Natural killer cell (primary cell): ENCODE data around the gene CADM4. TPM values are rescaled to one million over a fixed set of nuclear protein-coding genes. Genes with fewer than 3 reads are reported as not detected.
A peak's percentile ranks its signal among the peaks of the same experiment; 100 is the strongest.

Experiments
- ATAC-seq, 3 donors: fragments of 150-1000 bp in 2 of 3; fragments of 200-7000 bp in 1 of 3; cut with Tn5 transposase; 1 replicate in 1 of 3; 2 replicates in 2 of 3; pipeline ENCODE4 v1.10.0; 2021; ENCODE audit warnings: mild to moderate bottlenecking in 2 of 3, moderate library complexity in 2 of 3
- DNase-seq, 2 donors: peaks; one replicate each; pipeline versions ENCODE4 v3.0.0 to v3.0.0-alpha.2; 2013 to 2021; ENCODE audit warnings: mixed read lengths in 1 of 2
- H3K27ac ChIP-seq: one replicate; pipeline ENCODE4 v1.5.1; 2013; ENCODE audit warnings: mild to moderate bottlenecking, low read length
- H3K27me3 ChIP-seq: one replicate; pipeline ENCODE4 v1.6.1; 2013; ENCODE audit warnings: low read length; ENCODE audit not compliant: control insufficient read depth, insufficient read depth
- H3K36me3 ChIP-seq: one replicate; pipeline ENCODE4 v1.6.1; 2013; ENCODE audit warnings: low read length; ENCODE audit not compliant: control insufficient read depth, insufficient read depth
- H3K4me1 ChIP-seq: one replicate; pipeline ENCODE4 v1.6.1; 2013; ENCODE audit warnings: low read length; ENCODE audit not compliant: control insufficient read depth, insufficient read depth
- H3K4me3 ChIP-seq: one replicate; pipeline ENCODE4 v1.5.1; 2013; ENCODE audit warnings: low read length
- H3K9me3 ChIP-seq: one replicate; pipeline ENCODE4 v1.6.1; 2013; ENCODE audit warnings: low read length; ENCODE audit not compliant: control insufficient read depth, insufficient read depth
- H3K27ac Mint-ChIP-seq, 2 donors: one replicate each; pipeline ENCODE4 v1.8.0; 2022; ENCODE audit warnings: mild to moderate bottlenecking in 2 of 2, mixed read lengths in 2 of 2, moderate library complexity in 1 of 2
- H3K27me3 Mint-ChIP-seq, 2 donors: one replicate each; pipeline ENCODE4 v1.8.0; 2022; ENCODE audit warnings: low read depth in 2 of 2, mixed read lengths in 2 of 2
- H3K36me3 Mint-ChIP-seq: one replicate; pipeline ENCODE4 v1.8.0; 2022; ENCODE audit warnings: mixed read lengths
- H3K4me1 Mint-ChIP-seq, 2 donors: one replicate each; pipeline ENCODE4 v1.8.0; 2022; ENCODE audit warnings: mixed read lengths in 2 of 2
- H3K4me3 Mint-ChIP-seq: one replicate; pipeline ENCODE4 v1.8.0; 2022; ENCODE audit warnings: mild to moderate bottlenecking, moderate library complexity, mixed read lengths
- H3K9me3 Mint-ChIP-seq, 2 donors: one replicate each; pipeline ENCODE4 v1.8.0; 2022; ENCODE audit warnings: mixed read lengths in 2 of 2
- WGBS: methylation state at CpG from one replicate; pipeline ENCODE4 v1.1.7; 2013; ENCODE audit warnings: missing lambda C conversion rate; ENCODE audit not compliant: insufficient coverage; 5-methylcytosine and 5-hydroxymethylcytosine counted together
- intact Hi-C: fragments of 100-400 bp; cut with micrococcal nuclease; formaldehyde crosslinking; loops from one replicate; pipeline ENCODE4 v1.14.2; 2022
- total RNA-seq, 4 donors: library from RNA; stranded (reverse); fragments of 120-200 nt in 1 of 4; gene quantifications; one replicate each; pipeline versions ENCODE4 v1.2.3 to v1.2.4, GENCODE V29; 2013 to 2022
- TF ChIP-seq, protein P1 (sequence below): fragments of 200-600 bp; IDR thresholded peaks from one replicate; pipeline ENCODE4 v1.8.0; 2022; ENCODE audit warnings: antibody characterized with exemption

The CADM4 gene
- total RNA-seq, 3 donors from 2014 or later (not counting 1 experiment from before 2014, with no cell fraction given), result 0.19 to 0.38 TPM; not detected in 1

DNA sequence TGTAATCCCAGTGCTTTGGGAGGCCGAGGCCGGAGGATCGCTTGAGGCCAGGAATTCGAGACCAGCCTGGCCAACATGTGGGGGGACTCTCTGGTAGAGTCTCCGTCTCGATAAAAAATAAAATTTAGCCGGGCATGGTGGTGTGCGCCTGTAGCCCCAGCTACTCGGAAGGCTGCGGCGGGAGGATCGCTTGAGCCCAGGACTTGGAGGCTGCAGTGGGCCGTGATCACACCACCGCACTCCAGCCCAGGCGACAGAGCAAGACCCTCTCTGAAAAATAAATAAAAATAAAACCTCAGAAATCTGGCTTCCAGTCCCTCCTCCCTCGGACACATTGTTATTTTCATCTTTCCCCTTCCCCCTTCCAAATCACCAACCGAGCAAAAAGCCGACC lies 44.0 kb downstream of the CADM4 start:
- peak overlapping the region; percentile 97 for H3K4me3 Mint-ChIP-seq
- peak overlapping the region; percentile 98 to 100 for H3K27ac Mint-ChIP-seq
- intact Hi-C loops, result loop anchor here (5.0 kb wide), 1 partner anchor 148 kb away; no protein-coding TSS in a partner anchor
- H3K36me3 Mint-ChIP-seq, result no peaks in the 10 kb centered on the region
- WGBS, result 3% methylated on average over 18 of the region's 18 CpGs
- TF ChIP-seq, protein P1, sequence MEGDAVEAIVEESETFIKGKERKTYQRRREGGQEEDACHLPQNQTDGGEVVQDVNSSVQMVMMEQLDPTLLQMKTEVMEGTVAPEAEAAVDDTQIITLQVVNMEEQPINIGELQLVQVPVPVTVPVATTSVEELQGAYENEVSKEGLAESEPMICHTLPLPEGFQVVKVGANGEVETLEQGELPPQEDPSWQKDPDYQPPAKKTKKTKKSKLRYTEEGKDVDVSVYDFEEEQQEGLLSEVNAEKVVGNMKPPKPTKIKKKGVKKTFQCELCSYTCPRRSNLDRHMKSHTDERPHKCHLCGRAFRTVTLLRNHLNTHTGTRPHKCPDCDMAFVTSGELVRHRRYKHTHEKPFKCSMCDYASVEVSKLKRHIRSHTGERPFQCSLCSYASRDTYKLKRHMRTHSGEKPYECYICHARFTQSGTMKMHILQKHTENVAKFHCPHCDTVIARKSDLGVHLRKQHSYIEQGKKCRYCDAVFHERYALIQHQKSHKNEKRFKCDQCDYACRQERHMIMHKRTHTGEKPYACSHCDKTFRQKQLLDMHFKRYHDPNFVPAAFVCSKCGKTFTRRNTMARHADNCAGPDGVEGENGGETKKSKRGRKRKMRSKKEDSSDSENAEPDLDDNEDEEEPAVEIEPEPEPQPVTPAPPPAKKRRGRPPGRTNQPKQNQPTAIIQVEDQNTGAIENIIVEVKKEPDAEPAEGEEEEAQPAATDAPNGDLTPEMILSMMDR, result no peak
- H3K9me3 ChIP-seq, result no peaks in the 10 kb centered on the region
- H3K4me3 ChIP-seq, result peak overlapping the region; percentile 64
- peaks cover 35% of the 10 kb centered on the region for H3K4me1 ChIP-seq
- H3K9me3 Mint-ChIP-seq, result no peaks in the 10 kb centered on the region
- no peaks in the 10 kb centered on the region for H3K27me3 ChIP-seq
- H3K4me1 Mint-ChIP-seq, result peaks cover 44 to 53% of the 10 kb centered on the region in 2 donors
- no peaks in the 10 kb centered on the region for H3K27me3 Mint-ChIP-seq
- DNase-seq (no peak), ATAC-seq (peak in 2 of 3 donors; percentile 2 to 10)
- peaks cover 25% of the 10 kb centered on the region for H3K36me3 ChIP-seq
- peak overlapping the region; percentile 89 for H3K27ac ChIP-seq

GRCh38 chr19:43594710-43595604 lies 44.7 kb downstream of the CADM4 start:
- peak overlapping the region; percentile 64 for H3K4me3 ChIP-seq
- intact Hi-C loops, result loop anchor here (1.0 to 5.0 kb wide), 3 partner anchors 40 to 148 kb away; no protein-coding TSS in a partner anchor
- H3K27ac Mint-ChIP-seq, result peak overlapping the region; percentile 98 to 100
- H3K27me3 Mint-ChIP-seq, result no peaks in the 10 kb centered on the region
- H3K27ac ChIP-seq, result peak overlapping the region; percentile 89
- H3K36me3 Mint-ChIP-seq, result no peaks in the 10 kb centered on the region
- H3K4me1 ChIP-seq, result peaks cover 35% of the 10 kb centered on the region
- ATAC-seq, result peak; percentile 60 to 75 (median 64)
- peak overlapping the region; percentile 97 for H3K4me3 Mint-ChIP-seq
- H3K36me3 ChIP-seq, result peaks cover 22% of the 10 kb centered on the region
- no peaks in the 10 kb centered on the region for H3K9me3 ChIP-seq
- peaks cover 44 to 54% of the 10 kb centered on the region in 2 donors for H3K4me1 Mint-ChIP-seq
- H3K27me3 ChIP-seq, result no peaks in the 10 kb centered on the region
- 1% methylated on average over 64 of the region's 64 CpGs for WGBS
- peak; percentile 71 to 91 for DNase-seq
- TF ChIP-seq, protein P1, result peak; percentile 96
- H3K9me3 Mint-ChIP-seq, result no peaks in the 10 kb centered on the region

DNA sequence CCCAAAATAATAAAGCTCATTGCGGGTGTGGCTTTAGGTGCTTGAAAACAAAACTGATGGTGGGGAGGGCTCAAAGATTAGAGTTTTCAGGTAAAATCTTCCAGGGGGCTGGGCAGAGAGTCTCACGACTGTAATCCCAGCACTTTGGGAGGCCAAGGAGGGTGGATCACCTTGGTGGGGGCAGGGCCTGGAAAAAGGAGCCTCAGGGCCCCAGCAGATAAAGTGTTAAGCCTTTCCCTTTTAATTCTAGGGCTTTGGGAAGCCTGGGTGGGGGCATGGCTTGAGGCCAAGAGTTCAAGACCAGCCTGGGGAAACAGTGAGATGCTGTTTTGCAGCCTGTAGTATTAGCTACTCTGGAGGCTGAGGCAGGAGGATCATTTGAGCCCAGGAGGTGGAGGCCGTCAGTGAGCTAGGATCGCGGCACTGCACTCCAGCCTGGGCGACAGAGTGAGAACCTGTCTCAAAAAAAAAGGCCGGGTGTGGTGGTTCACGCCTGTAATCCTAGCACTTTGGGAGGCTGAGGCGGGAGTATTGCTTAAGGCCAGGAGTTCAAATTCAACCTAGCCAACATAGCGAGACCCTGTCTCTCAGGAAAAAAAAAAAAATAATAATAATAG lies 45.5 kb downstream of the CADM4 start:
- no peaks in the 10 kb centered on the region for H3K9me3 Mint-ChIP-seq
- no peaks in the 10 kb centered on the region for H3K36me3 Mint-ChIP-seq
- DNase-seq, result no peak
- ATAC-seq, result no peak
- intact Hi-C loops, result loop anchor here (1.0 kb wide), 2 partner anchors 39 to 60 kb away; no protein-coding TSS in a partner anchor
- no peaks in the 10 kb centered on the region for H3K27me3 ChIP-seq
- H3K27ac Mint-ChIP-seq, result peak overlapping the region; percentile 98 to 100
- no peaks in the 10 kb centered on the region for H3K27me3 Mint-ChIP-seq
- no peaks in the 10 kb centered on the region for H3K9me3 ChIP-seq
- TF ChIP-seq, protein P1, result no peak
- H3K4me1 Mint-ChIP-seq, result peaks cover 44 to 62% of the 10 kb centered on the region in 2 donors
- peak overlapping the region; percentile 64 for H3K4me3 ChIP-seq
- H3K4me3 Mint-ChIP-seq, result peak overlapping the region; percentile 97
- H3K27ac ChIP-seq, result no peak overlapping the region
- WGBS, result 93% methylated on average over 10 of the region's 10 CpGs
- peaks cover 15% of the 10 kb centered on the region for H3K36me3 ChIP-seq
- H3K4me1 ChIP-seq, result peaks cover 35% of the 10 kb centered on the region
